ENCODE measurements around the gene LMBR1. TPM values are rescaled to one million over a fixed set of nuclear protein-coding genes. Genes with fewer than 3 reads are reported as not detected.
A peak's percentile ranks its signal among the peaks of the same experiment; 100 is the strongest.

The LMBR1 gene
- total and polyA plus RNA-seq, 4 donors: 11.2 to 35.7 (median 17.9) TPM

- TF ChIP-seq ZBTB33 (IDR thresholded peaks at IDR 0.05) (no peak), RAD21 (IDR thresholded peaks at IDR 0.05) (no peak), MAX (IDR thresholded peaks at IDR 0.05) (no peak), HNF4A (conservative IDR thresholded peaks at IDR 0.05) (no peak), GABPA (IDR thresholded peaks at IDR 0.05 in 1 of 2, conservative IDR thresholded peaks at IDR 0.05 in 1 of 2) (no peak), ATF3 (IDR thresholded peaks at IDR 0.05) (no peak)
Observed at GRCh38 chr7:156791241-156791640, 101.7 kb downstream of the LMBR1 start (continued).

GRCh38 chr7:156790264-156790663, 102.7 kb downstream of the LMBR1 start:
- H3K4me1 ChIP-seq (ENCODE audit: control insufficient read depth in 4 of 4, insufficient read depth in 4 of 4, low read length in 3 of 4): peaks cover 0 to 13% (median 4%) of the 10 kb centered on the region in 4 donors
- no peaks in the 10 kb centered on the region for H3K9me3 ChIP-seq (ENCODE audit: control insufficient read depth in 4 of 4, low read length in 3 of 4)
- DNase-seq (ENCODE audit: low spot score): no peak
- no peak overlapping the region for H3K27ac ChIP-seq (ENCODE audit: low read depth in 1 of 2, low read length in 2 of 2)
- TF ChIP-seq HNF4A (conservative IDR thresholded peaks at IDR 0.05) (peak; percentile 82 to 86), RXRA (IDR thresholded peaks at IDR 0.05) (no peak), YY1 (IDR thresholded peaks at IDR 0.05) (no peak), MAX (IDR thresholded peaks at IDR 0.05) (no peak), EGR1 (IDR thresholded peaks at IDR 0.05; ENCODE audit: low read depth in 2 of 2) (no peak), RAD21 (IDR thresholded peaks at IDR 0.05) (no peak), GABPA (IDR thresholded peaks at IDR 0.05 in 1 of 2, conservative IDR thresholded peaks at IDR 0.05 in 1 of 2) (no peak), CTCF (IDR thresholded peaks at IDR 0.05; ENCODE audit: low read depth, low read length, missing input control) (no peak), FOXA2 (IDR thresholded peaks at IDR 0.05) (no peak), ZBTB33 (IDR thresholded peaks at IDR 0.05) (no peak), ATF3 (IDR thresholded peaks at IDR 0.05) (no peak), SP1 (IDR thresholded peaks at IDR 0.05) (peak; percentile 13), HNF4G (IDR thresholded peaks at IDR 0.05) (no peak), JUND (IDR thresholded peaks at IDR 0.05) (no peak)
- no peak overlapping the region for H3K9ac ChIP-seq (ENCODE audit: low read depth in 1 of 2, low read length in 2 of 2)
- H3K27me3 ChIP-seq (ENCODE audit: control insufficient read depth in 4 of 4, insufficient read depth in 4 of 4, low read length in 3 of 4): no peaks in the 10 kb centered on the region
- peaks cover 0 to 3% (median under 1%) of the 10 kb centered on the region in 4 donors for H3K36me3 ChIP-seq (ENCODE audit: control insufficient read depth in 4 of 4, insufficient read depth in 3 of 4, low read depth in 1 of 4, low read length in 3 of 4)
- H3K4me3 ChIP-seq (ENCODE audit: low read depth in 1 of 3, low read length in 3 of 3): no peak overlapping the region
